Measurements from ENCODE around the gene NEK11. TPM values are rescaled to one million over a fixed set of nuclear protein-coding genes. Genes with fewer than 3 reads are reported as not detected.

NEK11 gene
- total and polyA plus RNA-seq, 10 donors = 0.77 to 5.9 (median 3.4) TPM

GRCh38 chr3:130991126-130991525 is 35.6 kb upstream of the NEK11 start:
- Histone ChIP-seq H3K27ac (no peak overlapping the region), H3K9me3 (no peaks in the 10 kb centered on the region), H3K4me1 (no peaks in the 10 kb centered on the region), H3K36me3 (peaks cover 0 to 68% (median 13%) of the 10 kb centered on the region in 6 donors), H3K4me3 (no peak overlapping the region), H3K27me3 (replicated peaks in 1 of 7) (no peaks in the 10 kb centered on the region)
- TF ChIP-seq, protein P1, sequence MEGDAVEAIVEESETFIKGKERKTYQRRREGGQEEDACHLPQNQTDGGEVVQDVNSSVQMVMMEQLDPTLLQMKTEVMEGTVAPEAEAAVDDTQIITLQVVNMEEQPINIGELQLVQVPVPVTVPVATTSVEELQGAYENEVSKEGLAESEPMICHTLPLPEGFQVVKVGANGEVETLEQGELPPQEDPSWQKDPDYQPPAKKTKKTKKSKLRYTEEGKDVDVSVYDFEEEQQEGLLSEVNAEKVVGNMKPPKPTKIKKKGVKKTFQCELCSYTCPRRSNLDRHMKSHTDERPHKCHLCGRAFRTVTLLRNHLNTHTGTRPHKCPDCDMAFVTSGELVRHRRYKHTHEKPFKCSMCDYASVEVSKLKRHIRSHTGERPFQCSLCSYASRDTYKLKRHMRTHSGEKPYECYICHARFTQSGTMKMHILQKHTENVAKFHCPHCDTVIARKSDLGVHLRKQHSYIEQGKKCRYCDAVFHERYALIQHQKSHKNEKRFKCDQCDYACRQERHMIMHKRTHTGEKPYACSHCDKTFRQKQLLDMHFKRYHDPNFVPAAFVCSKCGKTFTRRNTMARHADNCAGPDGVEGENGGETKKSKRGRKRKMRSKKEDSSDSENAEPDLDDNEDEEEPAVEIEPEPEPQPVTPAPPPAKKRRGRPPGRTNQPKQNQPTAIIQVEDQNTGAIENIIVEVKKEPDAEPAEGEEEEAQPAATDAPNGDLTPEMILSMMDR (IDR thresholded peaks at IDR 0.05 in 8 of 11, conservative IDR thresholded peaks at IDR 0.05 in 3 of 11) = no peak
- WGBS, 5 donors = 93 to 97% (median 95%) methylated on average over 5 of the region's 5 CpGs
- intact Hi-C loops (cut with DNase I; ENCODE audit: low total_unique reads) = no loop called here
- no peak for DNase-seq

- Histone ChIP-seq H3K36me3 (peaks cover 0 to 76% (median 18%) of the 10 kb centered on the region in 6 donors), H3K27me3 (replicated peaks in 1 of 7) (no peaks in the 10 kb centered on the region), H3K9me3 (no peaks in the 10 kb centered on the region), H3K4me3 (no peak overlapping the region), H3K27ac (no peak overlapping the region), H3K4me1 (no peaks in the 10 kb centered on the region)
- TF ChIP-seq POLR2AphosphoS5 (IDR thresholded peaks at IDR 0.05) (no peak), POLR2A (IDR thresholded peaks at IDR 0.05) (no peak)
- TF ChIP-seq, protein P1 (IDR thresholded peaks at IDR 0.05 in 8 of 11, conservative IDR thresholded peaks at IDR 0.05 in 3 of 11) = no peak
- DNase-seq = no peak
- intact Hi-C loops (cut with DNase I; ENCODE audit: low total_unique reads) = no loop called here
- 84 to 93% (median 90%) methylated on average over 3 of the region's 3 CpGs for WGBS, 5 donors
These were observed 34.3 kb upstream of the NEK11 start for GRCh38 chr3:130992344-130992743.

DNA sequence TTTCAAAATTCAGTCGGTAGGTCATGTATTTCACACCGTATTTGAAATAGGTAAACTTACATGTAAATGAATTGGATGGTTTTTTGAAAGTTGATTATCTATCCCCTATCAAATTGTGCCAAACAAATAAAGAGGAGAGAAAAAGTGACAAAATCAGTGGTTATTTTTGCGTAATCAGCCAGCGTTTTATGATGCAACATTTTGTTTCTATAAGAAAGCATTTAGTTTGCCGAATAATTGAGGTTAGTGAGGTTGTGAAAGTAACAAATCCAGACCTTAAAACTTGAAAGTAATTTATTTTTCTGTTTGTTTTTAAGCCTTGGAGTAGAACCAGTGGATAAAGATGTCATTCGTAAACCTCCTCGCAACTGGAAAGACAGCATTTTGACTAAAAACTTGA is 29.4 kb upstream of the NEK11 start:
- intact Hi-C loops (cut with DNase I; ENCODE audit: low total_unique reads) = no loop called here
- H3K36me3 ChIP-seq = peaks cover 2 to 100% (median 18%) of the 10 kb centered on the region in 6 donors
- H3K4me1 ChIP-seq = no peaks in the 10 kb centered on the region
- H3K9me3 ChIP-seq = no peaks in the 10 kb centered on the region
- TF ChIP-seq, protein P1 (IDR thresholded peaks at IDR 0.05 in 8 of 11, conservative IDR thresholded peaks at IDR 0.05 in 3 of 11) = no peak
- TF ChIP-seq POLR2A (IDR thresholded peaks at IDR 0.05) = no peak
- TF ChIP-seq POLR2AphosphoS5 (IDR thresholded peaks at IDR 0.05) = no peak
- no peaks in the 10 kb centered on the region for H3K27me3 ChIP-seq (replicated peaks in 1 of 7)
- peak overlapping the region in 1 of 8 donors; percentile 37 for H3K27ac ChIP-seq
- no peak for DNase-seq
- 74 to 90% (median 87%) methylated on average over 7 of the region's 7 CpGs for WGBS, 5 donors
- no peak overlapping the region for H3K4me3 ChIP-seq

DNA sequence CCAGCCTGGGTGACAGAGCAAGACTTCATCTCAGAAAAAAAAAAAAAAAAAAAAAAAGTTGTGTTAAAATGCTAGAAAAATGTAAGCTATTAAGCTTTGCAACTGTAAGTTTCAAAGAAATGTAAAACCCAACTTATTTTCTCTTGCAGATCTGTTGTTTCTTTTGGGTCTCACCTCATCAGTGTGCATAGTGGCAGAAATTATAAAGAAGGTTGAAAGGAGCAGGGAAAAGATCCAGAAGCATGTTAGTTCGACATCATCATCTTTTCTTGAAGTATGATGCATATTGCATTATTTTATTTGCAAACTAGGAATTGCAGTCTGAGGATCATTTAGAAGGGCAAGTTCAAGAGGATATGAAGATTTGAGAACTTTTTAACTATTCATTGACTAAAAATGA is 25.6 kb upstream of the NEK11 start:
- DNase-seq = no peak
- H3K36me3 ChIP-seq = peaks cover 2 to 95% (median 16%) of the 10 kb centered on the region in 6 donors

More for the DNA sequence above, 25.6 kb upstream of the NEK11 start:
- Histone ChIP-seq H3K9me3 (no peaks in the 10 kb centered on the region), H3K27me3 (replicated peaks in 1 of 7) (no peaks in the 10 kb centered on the region), H3K4me3 (no peak overlapping the region), H3K4me1 (no peaks in the 10 kb centered on the region), H3K27ac (no peak overlapping the region)
- WGBS, 5 donors = 82 to 98% (median 91%) methylated on average over 1 of the region's 1 CpG
- TF ChIP-seq, protein P1 (IDR thresholded peaks at IDR 0.05 in 8 of 11, conservative IDR thresholded peaks at IDR 0.05 in 3 of 11) = no peak
- TF ChIP-seq POLR2A (IDR thresholded peaks at IDR 0.05) = no peak
- no peak for TF ChIP-seq POLR2AphosphoS5 (IDR thresholded peaks at IDR 0.05)
- intact Hi-C loops (cut with DNase I; ENCODE audit: low total_unique reads) = no loop called here
